ENCODE data around the gene CNFN. TPM values are rescaled to one million over a fixed set of nuclear protein-coding genes. Genes with fewer than 3 reads are reported as not detected.

Gene CNFN, protein sequence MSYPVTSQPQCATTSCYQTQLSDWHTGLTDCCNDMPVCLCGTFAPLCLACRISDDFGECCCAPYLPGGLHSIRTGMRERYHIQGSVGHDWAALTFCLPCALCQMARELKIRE
- 2.1 and 5.3 TPM in 2 replicates for total RNA-seq

DNA sequence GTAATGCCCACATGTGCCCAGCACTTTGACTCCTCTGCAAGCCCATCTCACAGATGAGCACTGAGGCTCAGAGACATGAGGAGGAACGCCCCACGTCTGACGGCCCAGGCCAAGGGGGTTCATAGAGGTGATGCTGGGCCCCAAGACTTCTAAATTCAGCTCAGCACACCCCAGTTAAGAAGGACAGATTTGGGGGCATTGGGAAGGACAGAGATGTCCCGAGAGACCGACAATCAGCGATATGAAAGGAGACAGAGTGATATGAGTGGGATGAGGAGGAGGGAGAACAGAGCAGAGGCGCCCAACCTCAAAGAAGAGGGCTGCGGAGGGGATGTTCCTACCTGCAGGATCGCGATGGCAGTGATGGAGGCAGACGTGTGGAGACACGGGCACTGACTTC, at the start of gene CNFN:
CNFN (minus strand) TSS at position 399 of the 400 bp plus-strand sequence. CDS start 1,260 bp downstream, outside the sequence.

DNA sequence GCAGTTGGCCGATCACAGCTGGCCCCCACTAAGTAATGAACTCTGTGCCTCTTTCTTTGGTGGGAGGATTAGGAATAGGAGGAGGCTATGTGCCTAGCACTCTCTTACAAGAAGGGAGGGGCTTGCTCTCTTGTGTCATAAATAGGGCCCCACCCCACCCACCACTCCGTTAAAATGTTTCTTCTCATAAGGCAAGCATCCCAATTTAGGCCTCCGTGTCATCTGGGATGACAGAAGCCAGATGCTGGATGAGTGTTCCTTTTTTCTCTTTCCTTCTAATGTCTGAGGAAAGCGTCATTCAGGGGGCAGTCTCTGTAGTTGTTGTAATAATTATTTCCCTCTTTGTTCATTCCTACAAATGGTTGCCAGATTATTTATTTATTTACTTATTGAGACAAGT, 37.2 kb upstream of the CNFN start, which contains the start of gene LIPE:
LIPE (minus strand) TSS at position 76 of the 400 bp plus-strand sequence. CDS start 239 bp downstream, outside the sequence.

Other genes with a start within 250 kb of the CNFN start
- 32.8 and 39.8 TPM in 2 replicates for gene DEDD2, start 172.6 kb downstream of the CNFN start, total RNA-seq
- gene ZNF526, start 170.0 kb downstream of the CNFN start, total RNA-seq, result 5.8 and 8.0 TPM in 2 replicates
- 20.6 and 27.2 TPM in 2 replicates for gene GSK3A, start 147.7 kb downstream of the CNFN start, total RNA-seq
- gene ERF, start 135.2 kb downstream of the CNFN start, total RNA-seq, result 53.3 and 97.8 TPM in 2 replicates
- gene CIC, start 121.0 kb downstream of the CNFN start, total RNA-seq, result 45.3 and 65.0 TPM in 2 replicates
- 0.33 and 1.3 TPM in 2 replicates for gene PRR19, start 88.2 kb downstream of the CNFN start, total RNA-seq
- 98.1 and 101 TPM in 2 replicates for gene PAFAH1B3, start 87.7 kb downstream of the CNFN start, total RNA-seq
- gene TMEM145, start 77.0 kb downstream of the CNFN start, total RNA-seq, result not detected in 2 replicates
- gene MEGF8, start 64.7 kb downstream of the CNFN start, total RNA-seq, result 17.3 and 17.5 TPM in 2 replicates
- gene LIPE, start 37.1 kb upstream of the CNFN start, total RNA-seq, result 9.2 and 15.7 TPM in 2 replicates
- gene CXCL17, start 52.6 kb upstream of the CNFN start, total RNA-seq, result 11.6 and 15.7 TPM in 2 replicates
- 5.7 and 5.8 TPM in 2 replicates for gene CEACAM1, start 138.2 kb upstream of the CNFN start, total RNA-seq
- not detected in 2 replicates for gene CEACAM8, start 204.6 kb upstream of the CNFN start, total RNA-seq